ENCODE measurements around the gene RAD21L1. TPM values are rescaled to one million over a fixed set of nuclear protein-coding genes. Genes with fewer than 3 reads are reported as not detected.
A peak's percentile ranks its signal among the peaks of the same experiment; 100 is the strongest.

Gene RAD21L1
- 0.04 and 0.05 TPM in 2 replicates for polyA plus RNA-seq (2011; rRNA removed)
- polyA minus RNA-seq (2011; rRNA and poly(A)+ RNA removed) = not detected in 2 replicates

DNA sequence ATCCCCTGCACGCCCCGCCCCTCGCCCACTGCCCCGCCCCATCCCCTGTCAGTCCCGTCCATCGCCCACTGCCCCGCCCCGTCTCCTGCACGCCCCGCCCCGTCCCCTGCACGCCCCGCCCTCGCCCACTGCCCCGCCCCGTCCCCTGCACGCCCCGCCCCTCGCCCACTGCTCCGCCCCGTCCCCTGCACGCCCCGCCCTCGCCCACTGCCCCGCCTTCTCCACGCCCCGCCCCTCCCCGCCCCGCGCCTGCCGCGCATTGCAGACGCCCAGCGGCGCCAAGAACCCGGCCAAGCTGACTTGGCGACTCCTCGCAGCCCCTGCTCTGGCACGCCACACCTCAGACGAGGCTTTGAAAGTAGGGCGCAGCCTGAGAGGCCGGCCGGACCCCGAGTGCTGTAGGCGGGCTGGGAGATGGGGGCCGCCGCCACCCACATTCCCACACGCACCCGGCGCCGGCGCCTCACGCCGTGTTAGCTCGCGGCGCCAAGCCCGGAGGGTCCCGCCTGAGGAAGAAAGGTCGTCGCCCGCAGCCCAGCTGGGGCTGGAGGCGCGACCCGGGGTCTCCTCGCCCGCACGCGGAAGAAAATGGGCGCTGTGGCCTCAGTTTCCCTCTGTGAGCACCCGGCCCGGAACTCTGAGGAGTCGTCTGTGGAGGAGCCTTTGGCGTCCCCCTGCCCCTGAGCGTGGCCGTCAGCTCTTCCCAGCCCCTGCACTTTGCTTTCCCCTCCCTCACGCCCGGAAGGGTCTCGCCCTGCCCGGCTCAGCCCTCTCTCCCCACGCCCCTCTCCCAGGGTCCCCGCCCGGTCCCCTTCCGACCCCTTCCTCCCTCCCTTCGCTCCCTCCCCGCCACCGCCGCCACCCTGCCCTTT, at the start of gene RAD21L1:
TSS of gene RAD21L1 (plus strand) at position 262 of the 872 bp plus-strand sequence. CDS start 2,410 bp downstream, outside the sequence.
- TF ChIP-seq, protein P1, sequence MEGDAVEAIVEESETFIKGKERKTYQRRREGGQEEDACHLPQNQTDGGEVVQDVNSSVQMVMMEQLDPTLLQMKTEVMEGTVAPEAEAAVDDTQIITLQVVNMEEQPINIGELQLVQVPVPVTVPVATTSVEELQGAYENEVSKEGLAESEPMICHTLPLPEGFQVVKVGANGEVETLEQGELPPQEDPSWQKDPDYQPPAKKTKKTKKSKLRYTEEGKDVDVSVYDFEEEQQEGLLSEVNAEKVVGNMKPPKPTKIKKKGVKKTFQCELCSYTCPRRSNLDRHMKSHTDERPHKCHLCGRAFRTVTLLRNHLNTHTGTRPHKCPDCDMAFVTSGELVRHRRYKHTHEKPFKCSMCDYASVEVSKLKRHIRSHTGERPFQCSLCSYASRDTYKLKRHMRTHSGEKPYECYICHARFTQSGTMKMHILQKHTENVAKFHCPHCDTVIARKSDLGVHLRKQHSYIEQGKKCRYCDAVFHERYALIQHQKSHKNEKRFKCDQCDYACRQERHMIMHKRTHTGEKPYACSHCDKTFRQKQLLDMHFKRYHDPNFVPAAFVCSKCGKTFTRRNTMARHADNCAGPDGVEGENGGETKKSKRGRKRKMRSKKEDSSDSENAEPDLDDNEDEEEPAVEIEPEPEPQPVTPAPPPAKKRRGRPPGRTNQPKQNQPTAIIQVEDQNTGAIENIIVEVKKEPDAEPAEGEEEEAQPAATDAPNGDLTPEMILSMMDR (IDR thresholded peaks at IDR 0.05; ENCODE audit: low read depth, low read length) = no peak
- CTCF ChIA-PET = interaction anchor here (0.6 to 1.6 kb wide), 3 partner anchors 13 to 40 kb away, joined by 3 to 5 read pairs (median 4); no protein-coding TSS in a partner anchor
- H3K9me3 ChIP-seq (ENCODE audit: control insufficient read depth, insufficient read depth, low read length) = no peaks in the 10 kb centered on the region
- DNase-seq (ENCODE audit: low read depth, low spot score) = peak; percentile 21
- POLR2A ChIA-PET = interaction anchor here (0.6 kb wide), 1 partner anchor 382 kb away, joined by 6 read pairs; no protein-coding TSS in a partner anchor
- H3K27me3 ChIP-seq (ENCODE audit: control insufficient read depth, insufficient read depth, low read length) = peaks cover 12% of the 10 kb centered on the region
- H3K27ac ChIP-seq (ENCODE audit: low read depth, low read length) = no peak within 1 kb of the TSS
- peak within 1 kb of the TSS; percentile 68 for H3K4me3 ChIP-seq (ENCODE audit: low read depth, low read length)

DNA sequence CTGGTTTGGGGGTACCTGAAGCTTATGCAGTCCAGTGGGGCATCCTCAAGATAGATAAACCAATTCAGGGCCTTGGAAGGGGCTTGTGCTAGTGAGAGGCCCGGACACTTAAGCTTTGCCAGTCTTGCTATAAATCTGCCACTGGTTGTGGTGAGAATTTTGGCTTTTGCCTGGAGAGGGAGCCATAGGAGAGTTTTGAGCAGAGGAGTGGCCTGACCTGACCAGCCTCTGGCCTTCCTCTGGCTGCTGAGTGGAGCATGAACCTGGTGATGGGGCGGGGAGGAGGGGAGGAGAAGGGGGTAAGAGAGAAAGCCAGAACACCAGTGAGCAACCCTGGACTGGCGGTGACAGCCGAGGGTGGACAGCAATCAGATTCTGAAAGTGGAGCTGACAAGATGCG, 48.2 kb upstream of the RAD21L1 start:
- Histone ChIP-seq H3K27ac (ENCODE audit: low read depth, low read length) (no peak overlapping the region), H3K4me3 (ENCODE audit: low read depth, low read length) (no peak overlapping the region), H3K27me3 (ENCODE audit: control insufficient read depth, insufficient read depth, low read length) (peaks cover 2% of the 10 kb centered on the region), H3K9me3 (ENCODE audit: control insufficient read depth, insufficient read depth, low read length) (no peaks in the 10 kb centered on the region)
- ChIA-PET CTCF (no interaction called here), POLR2A (no interaction called here)
- TF ChIP-seq, protein P1 (IDR thresholded peaks at IDR 0.05; ENCODE audit: low read depth, low read length) = no peak
- DNase-seq (ENCODE audit: low read depth, low spot score) = no peak

DNA sequence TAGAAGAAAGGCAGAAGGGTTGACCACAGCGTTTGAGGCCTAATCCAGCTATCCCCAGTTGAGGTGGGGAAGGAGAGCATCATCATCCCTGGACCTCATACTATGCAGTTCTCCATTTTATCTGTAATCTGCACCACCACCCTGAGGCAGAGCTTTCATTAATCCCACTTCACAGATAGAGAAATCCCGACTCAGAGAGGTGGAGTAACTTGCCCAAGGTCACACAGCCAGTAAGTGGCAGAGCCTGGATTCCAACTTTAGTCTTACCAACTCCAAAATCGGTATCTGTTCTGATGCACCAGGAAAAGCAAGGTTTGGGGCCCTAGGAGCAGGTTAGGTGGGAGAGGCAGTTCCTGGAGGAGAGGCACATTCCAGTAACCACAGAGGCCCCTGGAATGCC, 47.7 kb upstream of the RAD21L1 start:
- ChIA-PET POLR2A (no interaction called here), CTCF (no interaction called here)
- no peak for DNase-seq (ENCODE audit: low read depth, low spot score)
- H3K27me3 ChIP-seq (ENCODE audit: control insufficient read depth, insufficient read depth, low read length) = peaks cover 5% of the 10 kb centered on the region
- H3K9me3 ChIP-seq (ENCODE audit: control insufficient read depth, insufficient read depth, low read length) = no peaks in the 10 kb centered on the region
- TF ChIP-seq, protein P1 (IDR thresholded peaks at IDR 0.05; ENCODE audit: low read depth, low read length) = no peak
- H3K4me3 ChIP-seq (ENCODE audit: low read depth, low read length) = no peak overlapping the region
- H3K27ac ChIP-seq (ENCODE audit: low read depth, low read length) = no peak overlapping the region

DNA sequence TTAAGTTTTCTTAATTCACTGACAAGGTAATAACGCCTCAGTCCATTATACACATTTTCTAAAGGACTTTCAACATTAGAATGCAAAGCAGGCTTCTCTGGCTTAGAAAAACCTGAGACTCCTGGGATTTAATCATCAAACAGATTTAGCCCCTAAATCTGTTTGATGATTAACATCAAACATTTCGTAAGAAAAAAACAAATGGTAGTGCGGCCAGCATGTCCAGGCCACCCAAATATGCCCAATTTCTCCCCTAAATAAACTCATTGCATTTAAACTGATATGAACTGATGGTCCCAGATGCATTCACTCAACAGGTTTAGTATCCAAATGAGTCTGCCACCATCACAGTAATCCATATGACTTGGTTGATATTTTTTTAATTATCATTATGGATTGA, 47.2 kb upstream of the RAD21L1 start:
- no peak overlapping the region for H3K4me3 ChIP-seq (ENCODE audit: low read depth, low read length)
- POLR2A ChIA-PET = no interaction called here
- H3K27ac ChIP-seq (ENCODE audit: low read depth, low read length) = no peak overlapping the region
- TF ChIP-seq, protein P1 (IDR thresholded peaks at IDR 0.05; ENCODE audit: low read depth, low read length) = no peak
- CTCF ChIA-PET = no interaction called here
- peaks cover 9% of the 10 kb centered on the region for H3K27me3 ChIP-seq (ENCODE audit: control insufficient read depth, insufficient read depth, low read length)
- DNase-seq (ENCODE audit: low read depth, low spot score) = no peak
- no peaks in the 10 kb centered on the region for H3K9me3 ChIP-seq (ENCODE audit: control insufficient read depth, insufficient read depth, low read length)

DNA sequence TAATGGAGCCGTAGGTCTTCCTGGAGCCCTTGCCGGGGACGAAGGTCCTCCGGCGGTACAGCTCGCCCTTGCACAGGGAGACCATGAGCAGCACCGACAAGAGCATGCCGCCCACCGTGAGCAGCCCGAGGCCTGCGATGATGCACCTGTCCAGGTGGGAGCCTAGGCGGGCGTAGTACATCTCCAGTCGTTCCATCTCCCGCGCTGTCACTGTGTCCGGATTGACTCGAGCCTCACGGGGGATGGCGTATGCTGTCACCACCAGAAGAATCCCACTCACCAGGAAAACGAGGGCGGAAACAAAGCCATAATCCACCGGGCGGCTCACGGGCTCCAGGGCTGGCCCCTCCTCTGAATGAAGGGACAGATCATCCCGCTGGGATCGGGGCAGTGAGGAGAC, 44.9 kb upstream of the RAD21L1 start:
- POLR2A ChIA-PET = no interaction called here

More for the DNA sequence above, 44.9 kb upstream of the RAD21L1 start:
- Histone ChIP-seq H3K27ac (ENCODE audit: low read depth, low read length) (no peak overlapping the region), H3K4me3 (ENCODE audit: low read depth, low read length) (no peak overlapping the region), H3K9me3 (ENCODE audit: control insufficient read depth, insufficient read depth, low read length) (no peaks in the 10 kb centered on the region), H3K27me3 (ENCODE audit: control insufficient read depth, insufficient read depth, low read length) (peaks cover 22% of the 10 kb centered on the region)
- CTCF ChIA-PET = interaction anchor here (1.4 kb wide), 1 partner anchor 56 kb away, joined by 3 read pairs; no protein-coding TSS in a partner anchor
- TF ChIP-seq, protein P1 (IDR thresholded peaks at IDR 0.05; ENCODE audit: low read depth, low read length) = no peak
- DNase-seq (ENCODE audit: low read depth, low spot score) = no peak
